Hepatocyte (in vitro differentiated cells): ENCODE measurements around the gene CD8B. TPM values are rescaled to one million over a fixed set of nuclear protein-coding genes. Genes with fewer than 3 reads are reported as not detected.

Experiments
- DNase-seq: peaks from one replicate; pipeline ENCODE4 v3.0.0-alpha.2; 2016; ENCODE audit warnings: low spot score
- H2AFZ ChIP-seq: fragments of 200-600 bp; sonication (generic); 2 replicates; pipeline ENCODE4 v1.6.0; 2016; ENCODE audit warnings: antibody characterized with exemption, mild to moderate bottlenecking
- H3K27ac ChIP-seq: fragments of 200-600 bp; sonication (generic); 2 replicates; pipeline ENCODE4 v1.5.1; 2016; ENCODE audit warnings: mild to moderate bottlenecking
- H3K27me3 ChIP-seq: fragments of 200-600 bp; sonication (generic); 2 replicates; pipeline ENCODE4 v1.6.1; 2016
- H3K36me3 ChIP-seq: fragments of 200-600 bp; sonication (generic); replicated peaks from 2 replicates; pipeline ENCODE4 v1.5.1; 2016; ENCODE audit warnings: low read depth; ENCODE audit not compliant: insufficient read depth
- H3K4me1 ChIP-seq: fragments of 200-600 bp; sonication (generic); 2 replicates; pipeline ENCODE4 v1.5.1; 2016; ENCODE audit warnings: mild to moderate bottlenecking, moderate library complexity; ENCODE audit not compliant: insufficient read depth
- H3K4me2 ChIP-seq: fragments of 200-600 bp; sonication (generic); 2 replicates; pipeline ENCODE4 v1.6.0; 2016
- H3K4me3 ChIP-seq: fragments of 200-600 bp; sonication (generic); 2 replicates; pipeline ENCODE4 v1.5.1; 2016; ENCODE audit warnings: mild to moderate bottlenecking
- H3K79me2 ChIP-seq: fragments of 200-600 bp; sonication (generic); 2 replicates; pipeline ENCODE4 v1.6.0; 2017; ENCODE audit warnings: mild to moderate bottlenecking
- H3K9me2 ChIP-seq: fragments of 200-600 bp; sonication (generic); replicated peaks from 2 replicates; pipeline ENCODE4 v1.6.0; 2017; ENCODE audit warnings: mild to moderate bottlenecking; ENCODE audit not compliant: insufficient read depth
- H3K9me3 ChIP-seq: fragments of 200-600 bp; sonication (generic); 2 replicates; pipeline ENCODE4 v1.5.1; 2016; ENCODE audit warnings: low read depth, mild to moderate bottlenecking
- H4K20me1 ChIP-seq: fragments of 200-600 bp; sonication (generic); 2 replicates; pipeline ENCODE4 v1.6.0; 2016; ENCODE audit warnings: mild to moderate bottlenecking; ENCODE audit not compliant: insufficient read depth, poor library complexity, severe bottlenecking
- EZH2 ChIP-seq: fragments of 200-600 bp; sonication (generic); IDR thresholded peaks from 2 replicates; pipeline ENCODE4 v1.6.1; 2016; ENCODE audit warnings: antibody characterized with exemption, mild to moderate bottlenecking, borderline replicate concordance
- EZH2phosphoT487 ChIP-seq: fragments of 200-600 bp; sonication (generic); IDR thresholded peaks from one replicate; pipeline ENCODE4 v1.6.1; 2018; ENCODE audit warnings: antibody characterized with exemption, mild to moderate bottlenecking, low read depth, moderate library complexity; ENCODE audit not compliant: unreplicated experiment, severe bottlenecking
- WGBS: methylation state at CpG from one replicate; pipeline ENCODE4 v1.1.6; 2016; ENCODE audit warnings: low lambda C conversion rate; ENCODE audit errors: missing lambda C conversion rate; 5-methylcytosine and 5-hydroxymethylcytosine counted together
- polyA plus RNA-seq: library from polyadenylated mRNA; unstranded; fragments of >200 nt; fragmentation: Nextera tagmentation; extraction: Ambion mirVana; gene quantifications from 2 replicates; pipeline ENCODE4 v1.2.1, GENCODE V29; 2016
- total RNA-seq: library from RNA; depleted of rRNA; stranded (reverse); fragments of >200 nt; gene quantifications from 2 replicates; pipeline ENCODE4 v1.2.3, GENCODE V29; 2014
- TF ChIP-seq, protein P1 (sequence below): fragments of 200-600 bp; sonication (generic); IDR thresholded peaks from 2 replicates; pipeline ENCODE4 v1.5.1; 2016; ENCODE audit warnings: antibody characterized with exemption, mild to moderate bottlenecking; ENCODE audit not compliant: poor library complexity

Gene CD8B
- total and polyA plus RNA-seq, 2 experiments from 2014 or later, result 1.00 to 3.0 TPM

DNA sequence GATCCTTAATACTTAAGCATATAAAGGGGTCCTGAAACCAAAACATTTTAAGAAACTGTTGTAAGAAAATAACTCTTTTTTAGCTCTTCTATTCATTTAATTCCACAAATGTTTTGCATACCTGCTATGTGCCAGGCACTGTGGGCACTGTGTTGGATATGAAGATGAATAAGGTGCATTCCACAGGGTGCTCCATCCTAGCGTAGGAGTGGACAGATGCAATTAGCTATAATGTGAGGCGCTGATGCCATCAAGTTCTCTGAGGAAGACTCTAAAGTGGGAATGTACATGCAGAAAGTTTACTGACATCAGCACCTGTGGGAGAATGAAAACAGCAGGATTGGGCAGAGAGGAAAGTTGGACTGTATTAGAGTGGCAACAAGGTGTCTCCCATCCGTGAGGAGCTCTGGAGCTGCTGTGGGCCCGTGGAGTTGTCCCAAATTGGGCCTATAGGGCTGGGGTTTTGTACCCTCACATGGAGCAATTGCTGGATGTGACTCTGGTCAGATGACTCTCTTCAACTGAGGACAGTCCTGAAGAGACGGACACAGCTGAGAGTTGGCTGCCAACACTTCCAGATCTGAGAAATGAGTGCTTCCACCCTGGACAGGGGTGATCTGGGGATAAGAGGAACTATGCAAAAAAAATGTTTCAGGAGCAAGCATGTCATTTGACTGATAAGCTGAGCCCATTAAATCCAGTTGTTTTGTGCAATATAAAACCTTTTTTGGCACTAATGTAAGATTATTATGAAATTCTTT is 93.3 kb downstream of the CD8B start:
- H3K9me3 ChIP-seq, result no peaks in the 10 kb centered on the region
- no peak overlapping the region for H3K4me2 ChIP-seq
- no peak overlapping the region for H3K27ac ChIP-seq
- 97% methylated on average over 5 of the region's 5 CpGs for WGBS
- H2AFZ ChIP-seq, result no peak overlapping the region
- DNase-seq, result no peak
- H3K4me3 ChIP-seq, result no peak overlapping the region
- no peaks in the 10 kb centered on the region for H3K79me2 ChIP-seq
- H4K20me1 ChIP-seq, result peaks cover 5% of the 10 kb centered on the region
- no peaks in the 10 kb centered on the region for H3K4me1 ChIP-seq
- no peaks in the 10 kb centered on the region for H3K36me3 ChIP-seq
- TF ChIP-seq, protein P1, sequence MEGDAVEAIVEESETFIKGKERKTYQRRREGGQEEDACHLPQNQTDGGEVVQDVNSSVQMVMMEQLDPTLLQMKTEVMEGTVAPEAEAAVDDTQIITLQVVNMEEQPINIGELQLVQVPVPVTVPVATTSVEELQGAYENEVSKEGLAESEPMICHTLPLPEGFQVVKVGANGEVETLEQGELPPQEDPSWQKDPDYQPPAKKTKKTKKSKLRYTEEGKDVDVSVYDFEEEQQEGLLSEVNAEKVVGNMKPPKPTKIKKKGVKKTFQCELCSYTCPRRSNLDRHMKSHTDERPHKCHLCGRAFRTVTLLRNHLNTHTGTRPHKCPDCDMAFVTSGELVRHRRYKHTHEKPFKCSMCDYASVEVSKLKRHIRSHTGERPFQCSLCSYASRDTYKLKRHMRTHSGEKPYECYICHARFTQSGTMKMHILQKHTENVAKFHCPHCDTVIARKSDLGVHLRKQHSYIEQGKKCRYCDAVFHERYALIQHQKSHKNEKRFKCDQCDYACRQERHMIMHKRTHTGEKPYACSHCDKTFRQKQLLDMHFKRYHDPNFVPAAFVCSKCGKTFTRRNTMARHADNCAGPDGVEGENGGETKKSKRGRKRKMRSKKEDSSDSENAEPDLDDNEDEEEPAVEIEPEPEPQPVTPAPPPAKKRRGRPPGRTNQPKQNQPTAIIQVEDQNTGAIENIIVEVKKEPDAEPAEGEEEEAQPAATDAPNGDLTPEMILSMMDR, result no peak
- TF ChIP-seq EZH2 (no peak), EZH2phosphoT487 (no peak)
- H3K27me3 ChIP-seq, result no peaks in the 10 kb centered on the region
- no peaks in the 10 kb centered on the region for H3K9me2 ChIP-seq

Other genes starting within 250 kb of the CD8B start
- 57.0 and 59.4 TPM in 2 replicates for gene RNF103, start 238.0 kb downstream of the CD8B start, total RNA-seq
- gene RNF103, start 238.0 kb downstream of the CD8B start, polyA plus RNA-seq, result 35.3 and 39.5 TPM in 2 replicates
- gene RMND5A, start 141.6 kb downstream of the CD8B start, total RNA-seq, result 72.3 and 80.8 TPM in 2 replicates
- 23.0 and 25.7 TPM in 2 replicates for gene RMND5A, start 141.6 kb downstream of the CD8B start, polyA plus RNA-seq
- 0.33 TPM in 1 of 2 replicates, not detected in the other for gene CD8A, start 71.0 kb downstream of the CD8B start, total RNA-seq
- 0.21 TPM in 1 of 2 replicates, not detected in the other for gene CD8A, start 71.0 kb downstream of the CD8B start, polyA plus RNA-seq
- 8.6 and 10.0 TPM in 2 replicates for gene RGPD1, start 80.2 kb upstream of the CD8B start, total RNA-seq
- gene RGPD1, start 80.2 kb upstream of the CD8B start, polyA plus RNA-seq, result 0.92 and 1.6 TPM in 2 replicates
- gene PLGLB1, start 160.0 kb upstream of the CD8B start, total RNA-seq, result 4.4 and 6.6 TPM in 2 replicates
- gene PLGLB1, start 160.0 kb upstream of the CD8B start, polyA plus RNA-seq, result 7.4 and 9.8 TPM in 2 replicates